GM18508 (cell line): ENCODE data around the gene ADAMTS6.
"Not testable (repeated sequence)": the region's sequence is repeated elsewhere in the genome, so short reads cannot be mapped to it uniquely, and the experiment has no call there.

Source experiments
- ATAC-seq: cut with Tn5 transposase; IDR thresholded peaks from one replicate; pipeline ENCODE4 v1.9.1; 2021; ENCODE audit warnings: moderate number of reproducible peaks; ENCODE audit not compliant: insufficient read depth, unreplicated experiment

The ADAMTS6 gene

GRCh38 chr5:65382582-65382981 is 99.1 kb downstream of the ADAMTS6 start:
- ATAC-seq, result no peak

- not testable (repeated sequence) for ATAC-seq
Measured at GRCh38 chr5:65370505-65370904, 111.2 kb downstream of the ADAMTS6 start.

GRCh38 chr5:65366655-65367054 is 115.1 kb downstream of the ADAMTS6 start:
- no peak for ATAC-seq

- ATAC-seq, result no peak
Measured at GRCh38 chr5:65364907-65365306, 116.8 kb downstream of the ADAMTS6 start.

GRCh38 chr5:65363499-65363898 is 118.2 kb downstream of the ADAMTS6 start:
- ATAC-seq, result no peak

GRCh38 chr5:65359981-65360380 is 121.7 kb downstream of the ADAMTS6 start:
- ATAC-seq, result no peak

GRCh38 chr5:65359569-65359968 is 122.2 kb downstream of the ADAMTS6 start:
- ATAC-seq, result no peak

- ATAC-seq, result no peak
Measured at GRCh38 chr5:65356274-65356673, 125.4 kb downstream of the ADAMTS6 start.

GRCh38 chr5:65355301-65355700 is 126.4 kb downstream of the ADAMTS6 start:
- ATAC-seq, result no peak

- no peak for ATAC-seq
Measured at GRCh38 chr5:65341835-65342234, 139.9 kb downstream of the ADAMTS6 start.

- no peak for ATAC-seq
Measured at GRCh38 chr5:65338606-65339151, 143.0 kb downstream of the ADAMTS6 start.

GRCh38 chr5:65334077-65334476 is 147.6 kb downstream of the ADAMTS6 start:
- ATAC-seq, result no peak

GRCh38 chr5:65332591-65332990 is 149.1 kb downstream of the ADAMTS6 start:
- no peak for ATAC-seq

- no peak for ATAC-seq
Measured at GRCh38 chr5:65329266-65329665, 152.5 kb downstream of the ADAMTS6 start.

GRCh38 chr5:65327582-65327981 is 154.1 kb downstream of the ADAMTS6 start:
- ATAC-seq, result no peak

GRCh38 chr5:65326922-65327321 is 154.8 kb downstream of the ADAMTS6 start:
- no peak for ATAC-seq

- ATAC-seq, result no peak
Measured at GRCh38 chr5:65324226-65324625, 157.5 kb downstream of the ADAMTS6 start.

GRCh38 chr5:65320704-65321103 is 161.0 kb downstream of the ADAMTS6 start:
- ATAC-seq, result not testable (repeated sequence)

- no peak for ATAC-seq
Measured at GRCh38 chr5:65320250-65320649, 161.5 kb downstream of the ADAMTS6 start.

GRCh38 chr5:65307931-65308330 is 173.8 kb downstream of the ADAMTS6 start:
- no peak for ATAC-seq

GRCh38 chr5:65307088-65307487 is 174.6 kb downstream of the ADAMTS6 start:
- ATAC-seq, result no peak

GRCh38 chr5:65305913-65306312 is 175.8 kb downstream of the ADAMTS6 start:
- ATAC-seq, result no peak

GRCh38 chr5:65299861-65300260 is 181.9 kb downstream of the ADAMTS6 start:
- no peak for ATAC-seq
